Endothelial cell of umbilical vein (primary cell): Measurements from ENCODE around the gene PBX3. TPM values are rescaled to one million over a fixed set of nuclear protein-coding genes. Genes with fewer than 3 reads are reported as not detected.

Experiments used
- BruUV-seq: library from RNA; stranded (reverse); fragments of 400-500 nt; replicated peaks from 2 replicates; lab custom pipeline; 2021; lab: Mats Ljungman, UMichigan
- CTCF ChIA-PET: fragments of 300-600, 350-600 bp; sonication (Branson Sonifier 250); formaldehyde crosslinking; loops from one replicate; lab custom pipeline; 2021; ENCODE audit warnings: antibody characterized with exemption, inconsistent platforms; lab: Charles Lee
- POLR2A ChIA-PET: fragments of 300-600, 350-600 bp; sonication (Branson Sonifier 250); formaldehyde crosslinking; loops from one replicate; lab custom pipeline; 2021; ENCODE audit warnings: antibody characterized with exemption, inconsistent platforms; lab: Charles Lee
- DNase-seq: peaks from one replicate; pipeline ENCODE4 v3.0.0-alpha.2; 2011; ENCODE audit warnings: low read depth, low spot score
- FAIRE-seq: peaks from 2 replicates; lab custom pipeline; 2011; peaks lifted over from hg19 to GRCh38; lab: Jason Lieb, UNC
- H2AFZ ChIP-seq: 2 replicates; pipeline ENCODE4 v1.6.0; 2012; ENCODE audit warnings: low read depth, low read length, control low read depth, inconsistent platforms
- H3K27ac ChIP-seq: 2 replicates; pipeline ENCODE4 v1.5.1; 2011; ENCODE audit warnings: low read depth, mild to moderate bottlenecking, control low read depth, low read length, moderate library complexity; ENCODE audit not compliant: insufficient read depth
- H3K27me3 ChIP-seq, 2 experiments: 2 replicates each; pipeline versions ENCODE4 v1.6.0 to v1.6.1; 2011; ENCODE audit warnings: low read length in 2 of 2, mixed read lengths in 1 of 2; ENCODE audit not compliant: control insufficient read depth in 2 of 2, insufficient read depth in 2 of 2
- H3K36me3 ChIP-seq, 2 experiments: 2 replicates in 1 of 2; 3 replicates in 1 of 2; pipeline ENCODE4 v1.5.1; 2011; ENCODE audit warnings: low read length in 2 of 2, mild to moderate bottlenecking in 1 of 2, moderate library complexity in 1 of 2; ENCODE audit not compliant: control insufficient read depth in 2 of 2, insufficient read depth in 2 of 2; ENCODE audit errors: extremely low read depth in 1 of 2
- H3K4me1 ChIP-seq: 3 replicates; pipeline ENCODE4 v1.5.1; 2011; ENCODE audit warnings: mild to moderate bottlenecking, low read length; ENCODE audit not compliant: control insufficient read depth, insufficient read depth; ENCODE audit errors: extremely low read depth
- H3K4me2 ChIP-seq: 2 replicates; pipeline ENCODE4 v1.6.1; 2011; ENCODE audit warnings: low read length, control low read depth, mixed read lengths; ENCODE audit not compliant: insufficient read depth
- H3K4me3 ChIP-seq, 3 experiments: fragments of 200-600 bp in 1 of 3; sonication (generic), shearing (Covaris generic) in 1 of 3; replicated peaks in 1 of 3; 2 replicates each; pipeline ENCODE4 v1.5.1; 2011 to 2016; ENCODE audit warnings: control low read depth in 3 of 3, low read length in 3 of 3, mild to moderate bottlenecking in 2 of 3, inconsistent platforms in 1 of 3, low read depth in 1 of 3, moderate library complexity in 1 of 3; ENCODE audit not compliant: insufficient read depth in 1 of 3
- H3K79me2 ChIP-seq: 2 replicates; pipeline ENCODE4 v1.6.0; 2012; ENCODE audit warnings: low read length, inconsistent platforms; ENCODE audit not compliant: control insufficient read depth, insufficient read depth
- H3K9ac ChIP-seq: replicated peaks from 2 replicates; pipeline ENCODE3; 2011; ENCODE audit warnings: low read length, control low read depth; ENCODE audit not compliant: insufficient read depth; ENCODE audit errors: extremely low read depth
- H3K9me1 ChIP-seq: replicated peaks from 3 replicates; pipeline ENCODE4 v1.6.0; 2011; ENCODE audit warnings: mild to moderate bottlenecking, low read length; ENCODE audit not compliant: control insufficient read depth, insufficient read depth; ENCODE audit errors: extremely low read depth
- H3K9me3 ChIP-seq: replicated peaks from 2 replicates; pipeline ENCODE4 v1.5.1; 2012; ENCODE audit warnings: low read length, inconsistent platforms; ENCODE audit not compliant: control insufficient read depth, insufficient read depth
- H4K20me1 ChIP-seq: replicated peaks from 2 replicates; pipeline ENCODE3; 2011; ENCODE audit warnings: mild to moderate bottlenecking, low read length; ENCODE audit not compliant: control insufficient read depth, insufficient read depth; ENCODE audit errors: extremely low read depth
- EZH2 ChIP-seq: IDR thresholded peaks from 2 replicates; pipeline ENCODE4 v1.6.1; 2012; ENCODE audit warnings: borderline replicate concordance, low read depth, mild to moderate bottlenecking, moderate library complexity, low read length, inconsistent platforms; ENCODE audit not compliant: severe bottlenecking
- FOS ChIP-seq: IDR thresholded peaks from 2 replicates; pipeline ENCODE4 v1.6.1; 2011; ENCODE audit warnings: mild to moderate bottlenecking, low read length, moderate library complexity, borderline replicate concordance; ENCODE audit not compliant: insufficient read depth
- GATA2 ChIP-seq: IDR thresholded peaks from 2 replicates; pipeline ENCODE4 v1.7.0; 2011; ENCODE audit warnings: low read depth, mild to moderate bottlenecking, moderate library complexity, mixed read lengths, low read length; ENCODE audit not compliant: insufficient read length, insufficient read depth
- JUN ChIP-seq: IDR thresholded peaks from 2 replicates; pipeline ENCODE4 v1.6.1; 2011; ENCODE audit warnings: borderline replicate concordance, low read depth; ENCODE audit not compliant: insufficient read length, insufficient read depth
- MYC ChIP-seq: IDR thresholded peaks from one replicate; pipeline ENCODE4 v1.6.1; 2011; ENCODE audit warnings: mild to moderate bottlenecking, low read depth, low read length
- POLR2A ChIP-seq: IDR thresholded peaks from 2 replicates; pipeline ENCODE4 v1.6.1; 2012; ENCODE audit warnings: low read depth, mild to moderate bottlenecking, control low read depth, low read length
- POLR2AphosphoS5 ChIP-seq: IDR thresholded peaks from 2 replicates; pipeline ENCODE4 v1.6.1; 2012; ENCODE audit warnings: low read depth, mild to moderate bottlenecking, control low read depth, low read length, moderate library complexity; ENCODE audit not compliant: insufficient read depth
- dilution Hi-C: fragments of 300-500 bp; cut with MboI; formaldehyde crosslinking; loops from one replicate; pipeline ENCODE4 v1.15.0; 2019; ENCODE audit warnings: low sequenced_read_pairs; ENCODE audit not compliant: extremely low pct_ligation_motif_present
- intact Hi-C: fragments of 100-400 bp; cut with micrococcal nuclease; formaldehyde crosslinking; loops from one replicate; pipeline ENCODE4 v1.10.0; 2022
- polyA plus RNA-seq, 4 experiments: library from polyadenylated mRNA; depleted of rRNA in 3 of 4; stranded (reverse) in 3 of 4; unstranded in 1 of 4; fragments of >200 nt; gene quantifications; 2 replicates each; pipeline versions ENCODE4 v1.2.1 to v1.2.3, GENCODE V29; 2011 to 2012; ENCODE audit warnings: missing spikeins in 1 of 4
- total RNA-seq: library from RNA; stranded (reverse); gene quantifications from 2 replicates; pipeline ENCODE4 v1.2.3, GENCODE V29; 2021
- TF ChIP-seq, protein P1 (sequence below): IDR thresholded peaks from 2 replicates; pipeline ENCODE4 v1.6.1; 2011; ENCODE audit not compliant: insufficient read depth, insufficient read length
- TF ChIP-seq, protein P2 (sequence below), 2 donors: IDR thresholded peaks; 1 replicate in 1 of 2; 2 replicates in 1 of 2; pipeline ENCODE4 v1.5.1; 2011; ENCODE audit warnings: low read length in 2 of 2, mild to moderate bottlenecking in 2 of 2, moderate library complexity in 2 of 2, control low read depth in 1 of 2, inconsistent platforms in 1 of 2, low read depth in 1 of 2; ENCODE audit not compliant: insufficient read depth in 1 of 2; ENCODE audit errors: extremely low read depth in 1 of 2

Gene PBX3
- total and polyA plus RNA-seq, 2 donors (not counting 3 experiments of a cell fraction or from before 2014, with no cell fraction given), result 18.8 to 42.0 TPM

DNA sequence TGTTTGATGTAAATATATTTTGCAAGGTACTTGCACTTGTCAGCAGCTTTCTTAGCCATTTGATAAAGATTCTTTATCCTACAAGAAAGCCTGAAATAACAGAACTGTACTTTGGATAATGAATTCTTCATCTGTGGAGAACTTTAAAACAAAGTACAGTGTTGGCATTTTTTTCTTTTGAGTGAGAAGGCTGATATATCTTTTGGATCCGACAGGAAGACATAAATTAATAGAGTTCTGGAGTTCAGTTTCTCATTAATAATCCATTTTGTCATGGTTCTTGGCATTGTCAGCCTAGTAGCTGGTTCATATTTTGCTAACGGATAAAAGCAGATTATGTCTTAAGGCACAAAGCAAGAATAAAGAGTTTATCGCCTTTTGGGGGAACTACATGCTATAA is 17.0 kb downstream of the PBX3 start:
- peaks cover 10% of the 10 kb centered on the region for H3K4me1 ChIP-seq
- no peak for TF ChIP-seq JUN
- TF ChIP-seq MYC, result no peak
- TF ChIP-seq POLR2A, result no peak
- TF ChIP-seq FOS, result no peak
- no peak for TF ChIP-seq EZH2
- TF ChIP-seq, protein P1, sequence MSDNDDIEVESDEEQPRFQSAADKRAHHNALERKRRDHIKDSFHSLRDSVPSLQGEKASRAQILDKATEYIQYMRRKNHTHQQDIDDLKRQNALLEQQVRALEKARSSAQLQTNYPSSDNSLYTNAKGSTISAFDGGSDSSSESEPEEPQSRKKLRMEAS, result no peak
- TF ChIP-seq GATA2, result no peak
- H3K4me3 ChIP-seq, result no peak overlapping the region
- no TSS peak for BruUV-seq
- H3K4me2 ChIP-seq, result no peak overlapping the region
- H4K20me1 ChIP-seq, result peaks cover 4% of the 10 kb centered on the region
- no peak overlapping the region for H3K27ac ChIP-seq
- H3K9me3 ChIP-seq, result no peaks in the 10 kb centered on the region
- ChIA-PET CTCF (interaction anchor here (0.9 kb wide), 1 partner anchor 206 kb away, joined by 3 read pairs; no protein-coding TSS in a partner anchor), POLR2A (no interaction called here)
- H3K79me2 ChIP-seq, result peaks cover 19% of the 10 kb centered on the region
- H3K9me1 ChIP-seq, result no peaks in the 10 kb centered on the region
- no peak overlapping the region for H2AFZ ChIP-seq
- H3K9ac ChIP-seq, result no peak overlapping the region
- FAIRE-seq (no peak), DNase-seq (no peak)
- H3K36me3 ChIP-seq, result no peaks in the 10 kb centered on the region
- no peaks in the 10 kb centered on the region for H3K27me3 ChIP-seq
- intact Hi-C loops, result no loop called here
- dilution Hi-C loops, result no loop called here

DNA sequence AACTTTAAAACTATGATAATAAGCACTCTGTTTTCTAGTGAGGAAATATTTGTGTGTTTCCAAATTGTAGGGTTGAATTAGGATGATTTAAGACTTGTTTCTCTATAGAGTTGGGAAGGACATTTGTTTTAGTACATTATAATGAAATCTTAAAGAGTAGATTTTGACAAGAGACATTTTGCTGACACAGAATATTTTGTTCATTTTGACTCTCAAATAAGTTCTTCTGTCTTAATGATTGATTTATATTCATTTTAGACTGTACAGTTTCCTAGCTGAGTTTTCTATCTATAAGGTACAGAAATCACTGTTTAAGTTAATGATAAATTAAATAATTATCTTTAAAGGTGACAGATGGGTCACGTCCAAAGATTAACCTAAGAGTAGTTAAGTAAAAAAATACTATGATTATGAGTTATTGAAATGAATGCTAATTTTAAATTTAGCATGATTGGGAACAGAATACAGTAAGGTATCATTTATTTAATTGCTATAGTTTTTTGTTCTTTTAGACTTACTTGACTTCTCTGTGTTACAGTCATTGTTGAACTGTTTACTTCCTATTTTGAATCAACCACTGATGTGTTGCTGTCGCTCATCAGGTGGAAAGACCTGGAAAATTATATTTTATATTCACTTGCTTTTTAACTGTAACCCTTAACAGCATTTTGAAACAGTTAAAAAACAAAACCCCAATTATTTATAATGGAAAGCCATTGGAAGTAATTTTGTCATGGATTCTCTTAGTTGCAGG is 19.5 kb downstream of the PBX3 start:
- TF ChIP-seq, protein P2, sequence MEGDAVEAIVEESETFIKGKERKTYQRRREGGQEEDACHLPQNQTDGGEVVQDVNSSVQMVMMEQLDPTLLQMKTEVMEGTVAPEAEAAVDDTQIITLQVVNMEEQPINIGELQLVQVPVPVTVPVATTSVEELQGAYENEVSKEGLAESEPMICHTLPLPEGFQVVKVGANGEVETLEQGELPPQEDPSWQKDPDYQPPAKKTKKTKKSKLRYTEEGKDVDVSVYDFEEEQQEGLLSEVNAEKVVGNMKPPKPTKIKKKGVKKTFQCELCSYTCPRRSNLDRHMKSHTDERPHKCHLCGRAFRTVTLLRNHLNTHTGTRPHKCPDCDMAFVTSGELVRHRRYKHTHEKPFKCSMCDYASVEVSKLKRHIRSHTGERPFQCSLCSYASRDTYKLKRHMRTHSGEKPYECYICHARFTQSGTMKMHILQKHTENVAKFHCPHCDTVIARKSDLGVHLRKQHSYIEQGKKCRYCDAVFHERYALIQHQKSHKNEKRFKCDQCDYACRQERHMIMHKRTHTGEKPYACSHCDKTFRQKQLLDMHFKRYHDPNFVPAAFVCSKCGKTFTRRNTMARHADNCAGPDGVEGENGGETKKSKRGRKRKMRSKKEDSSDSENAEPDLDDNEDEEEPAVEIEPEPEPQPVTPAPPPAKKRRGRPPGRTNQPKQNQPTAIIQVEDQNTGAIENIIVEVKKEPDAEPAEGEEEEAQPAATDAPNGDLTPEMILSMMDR (IDR thresholded peaks at IDR 0.05; ENCODE audit: extremely low read depth in 1 of 2, insufficient read depth in 1 of 2, low read depth in 1 of 2, low read length in 2 of 2), result no peak
- TF ChIP-seq FOS (no peak), POLR2AphosphoS5 (no peak), EZH2 (no peak), POLR2A (no peak), MYC (no peak), GATA2 (no peak), JUN (no peak)
- TF ChIP-seq, protein P1, result no peak

More for the DNA sequence above, 19.5 kb downstream of the PBX3 start:
- H3K36me3 ChIP-seq, result no peaks in the 10 kb centered on the region
- H2AFZ ChIP-seq, result no peak overlapping the region
- FAIRE-seq (no peak), DNase-seq (no peak)
- dilution Hi-C loops, result no loop called here
- POLR2A ChIA-PET, result no interaction called here
- H3K27ac ChIP-seq, result no peak overlapping the region
- CTCF ChIA-PET, result interaction anchor here (0.7 kb wide), 1 partner anchor 12 kb away, joined by 3 read pairs; no protein-coding TSS in a partner anchor
- no peak overlapping the region for H3K9ac ChIP-seq
- no peaks in the 10 kb centered on the region for H3K9me3 ChIP-seq
- no peaks in the 10 kb centered on the region for H4K20me1 ChIP-seq
- peaks cover 4% of the 10 kb centered on the region for H3K4me1 ChIP-seq
- H3K79me2 ChIP-seq, result peaks cover 22% of the 10 kb centered on the region
- no peaks in the 10 kb centered on the region for H3K9me1 ChIP-seq
- H3K27me3 ChIP-seq, result no peaks in the 10 kb centered on the region
- H3K4me3 ChIP-seq, result no peak overlapping the region
- H3K4me2 ChIP-seq, result no peak overlapping the region
- no TSS peak for BruUV-seq
- intact Hi-C loops, result no loop called here
